ENCODE results near the gene NTNG2.

The NTNG2 gene

DNA sequence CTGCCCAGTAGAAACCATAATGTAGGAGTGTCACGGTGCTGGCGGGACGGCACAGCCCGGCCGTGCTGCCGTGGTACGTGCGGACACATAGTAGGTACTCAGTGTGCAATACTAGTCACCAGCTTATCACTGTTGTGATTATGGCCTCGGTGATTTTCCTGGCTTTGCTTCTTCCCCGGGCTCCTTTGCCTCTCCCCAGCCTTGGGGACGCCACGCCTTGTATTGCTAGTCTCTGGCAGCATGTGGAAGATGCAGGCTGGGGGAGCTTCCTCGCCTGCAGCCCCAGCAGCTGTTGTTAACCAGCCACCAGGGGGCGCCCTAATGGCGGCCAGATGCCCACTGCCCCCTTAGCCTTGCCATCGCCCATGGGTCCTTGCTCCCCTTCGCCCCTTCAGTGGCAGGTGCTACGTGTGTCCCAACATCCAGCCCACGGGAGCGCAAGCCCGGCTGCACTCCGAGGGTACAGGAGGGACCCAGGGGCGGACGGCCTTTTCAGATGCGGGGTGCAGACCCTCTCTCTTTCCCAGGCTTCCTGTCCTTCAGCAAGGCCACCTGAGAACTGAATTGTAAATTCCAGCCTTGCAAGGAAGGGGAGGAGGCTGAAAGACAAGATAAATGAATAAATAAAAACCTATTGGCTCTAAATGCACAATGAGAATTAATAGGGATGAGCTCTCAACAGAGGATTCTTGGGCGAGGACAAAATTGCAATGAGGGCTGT lies 8.0 kb downstream of the NTNG2 start:
- in situ Hi-C loops (cut with MboI; ENCODE audit: low sequenced_read_pairs) = no loop called here

DNA sequence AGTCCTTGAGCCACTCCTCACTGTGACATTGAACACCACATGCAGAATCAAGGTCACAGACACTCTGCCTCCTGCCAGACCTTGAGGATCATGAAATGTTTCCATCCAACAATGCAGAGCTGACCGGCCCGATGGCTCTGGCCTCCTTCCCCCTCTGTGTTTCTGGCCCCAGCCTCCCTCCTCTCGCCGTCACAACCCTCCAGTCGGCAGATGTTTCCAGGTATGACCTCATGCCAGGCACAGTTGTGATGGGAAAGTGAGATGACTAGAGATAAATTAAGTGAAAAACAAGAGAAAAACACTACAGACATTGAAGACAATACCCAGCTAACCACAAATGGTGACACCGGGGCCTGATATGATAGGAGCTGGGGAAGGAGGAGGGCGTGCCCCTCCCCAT lies 9.8 kb downstream of the NTNG2 start:
- in situ Hi-C loops (cut with MboI; ENCODE audit: low sequenced_read_pairs) = no loop called here

DNA sequence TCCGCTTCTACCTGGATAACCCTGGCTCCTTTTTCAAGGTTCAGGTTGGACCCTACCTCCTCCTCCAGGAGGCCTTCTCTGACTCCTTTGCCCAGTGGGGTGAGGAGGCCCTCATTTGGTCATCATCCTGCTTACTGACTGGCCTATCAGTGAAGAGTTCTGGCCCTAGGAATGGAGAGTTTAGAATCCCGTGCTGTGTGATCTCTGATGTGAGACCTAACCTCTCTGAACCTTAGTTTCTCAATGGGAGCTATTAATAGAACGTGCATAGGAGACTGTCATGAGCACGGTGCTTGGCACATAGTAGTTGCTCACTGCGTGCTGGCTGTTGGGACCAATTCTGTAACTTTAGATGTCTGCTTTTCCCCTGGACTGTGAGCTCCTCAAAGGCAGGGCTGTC lies 10.3 kb downstream of the NTNG2 start:
- in situ Hi-C loops (cut with MboI; ENCODE audit: low sequenced_read_pairs) = no loop called here

DNA sequence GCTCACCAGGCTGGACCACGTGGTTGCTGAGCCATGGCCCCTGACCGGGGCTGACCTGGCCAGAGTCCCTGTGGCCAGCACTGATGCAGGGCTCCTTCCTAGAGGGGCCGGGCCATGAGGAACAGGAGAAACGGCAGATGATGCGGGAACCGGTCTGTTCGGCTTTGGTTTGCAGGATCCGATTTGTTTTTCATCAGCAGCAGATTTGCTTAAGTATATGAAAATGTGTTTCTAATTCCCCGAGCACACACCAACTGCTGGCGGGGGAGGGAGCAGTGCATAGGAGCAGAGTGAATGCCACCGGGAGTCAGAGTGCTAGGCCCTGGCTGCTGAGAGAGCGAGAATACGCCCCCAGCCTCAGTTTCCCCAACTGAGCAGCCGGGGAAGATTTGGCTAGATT lies 13.6 kb downstream of the NTNG2 start:
- in situ Hi-C loops (cut with MboI; ENCODE audit: low sequenced_read_pairs) = no loop called here

DNA sequence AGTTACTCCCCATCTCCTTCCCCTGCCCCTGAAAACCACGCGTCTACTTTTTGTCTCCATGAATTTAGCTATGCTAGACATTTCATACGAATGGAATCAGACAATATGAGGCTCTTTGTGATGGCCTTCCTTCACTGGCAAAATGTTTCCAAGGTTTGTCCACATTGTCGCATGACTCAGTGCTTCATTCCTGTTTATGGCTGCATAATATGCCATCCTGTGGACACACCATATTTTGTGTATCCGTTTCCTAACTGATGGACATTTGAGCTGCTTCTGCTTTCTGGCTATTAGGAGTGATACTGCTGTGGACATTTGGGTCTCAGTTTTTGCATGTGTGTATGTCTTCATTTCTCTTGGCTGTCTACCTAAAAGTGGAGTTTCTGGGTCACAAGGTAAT lies 14.5 kb downstream of the NTNG2 start:
- in situ Hi-C loops (cut with MboI; ENCODE audit: low sequenced_read_pairs) = no loop called here

DNA sequence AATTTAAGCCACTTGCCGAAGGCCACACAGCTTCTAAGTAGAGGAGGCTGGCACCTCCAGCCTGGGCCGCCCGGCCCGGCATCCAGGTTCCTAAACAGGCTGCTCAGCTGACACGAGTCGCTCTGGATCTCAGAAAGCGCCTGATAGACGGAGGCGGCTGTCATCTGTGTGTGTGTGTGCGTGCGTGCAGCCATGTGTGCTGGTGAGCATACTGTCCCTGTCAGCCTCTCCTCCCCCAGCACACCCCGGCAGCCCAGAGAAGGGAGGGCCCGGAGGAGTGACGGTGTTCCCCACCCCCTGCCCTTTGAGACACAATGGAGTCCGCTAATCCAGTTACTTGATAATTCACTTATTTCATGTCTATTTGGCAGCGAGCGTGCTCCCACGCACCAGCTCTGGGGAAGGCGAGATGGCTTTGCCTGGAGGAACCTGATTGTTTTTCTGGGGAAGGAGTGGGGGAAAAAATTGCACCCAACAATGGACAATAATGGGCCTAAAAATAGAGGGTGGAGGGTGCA lies 20.0 kb downstream of the NTNG2 start:
- in situ Hi-C loops (cut with MboI; ENCODE audit: low sequenced_read_pairs) = no loop called here

DNA sequence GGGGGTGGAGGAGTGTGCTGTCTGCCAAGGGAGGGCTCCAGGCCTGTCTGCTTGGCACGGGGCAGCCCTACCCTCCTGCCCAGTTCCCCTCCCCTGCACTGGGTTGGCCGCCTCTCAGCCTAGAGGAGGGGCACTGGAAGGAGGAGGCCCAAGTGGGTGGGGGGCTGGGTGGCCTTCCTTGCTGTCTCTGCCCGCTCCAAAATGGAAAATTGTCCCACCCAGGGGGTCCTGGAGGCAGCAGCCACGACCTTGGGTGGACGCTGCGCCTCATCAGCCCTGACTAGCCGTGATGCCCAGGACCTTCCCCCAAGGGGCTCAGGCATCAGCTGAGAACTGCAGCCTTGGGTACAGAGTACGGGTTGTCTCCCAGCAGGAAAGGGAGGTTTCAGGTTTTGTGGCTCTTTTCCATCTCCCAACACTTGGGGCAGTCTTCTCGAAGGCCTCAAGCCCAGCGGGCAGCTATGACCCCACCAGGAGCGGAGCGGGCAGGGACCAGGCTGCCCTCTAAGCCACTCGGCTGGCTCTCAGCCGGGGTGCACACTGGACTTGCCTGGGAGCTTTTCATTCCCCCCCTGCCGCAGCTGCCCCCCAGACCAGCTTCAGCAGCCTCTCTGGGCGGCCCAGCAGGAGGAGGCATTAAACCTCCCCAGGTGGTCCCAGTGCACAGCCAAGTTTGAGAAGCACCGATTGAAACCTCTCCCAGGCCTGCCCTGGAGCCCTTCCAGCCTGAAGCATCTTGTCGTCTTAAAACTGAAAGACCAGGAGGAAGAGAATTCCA lies 20.6 kb downstream of the NTNG2 start:
- in situ Hi-C loops (cut with MboI; ENCODE audit: low sequenced_read_pairs) = no loop called here

DNA sequence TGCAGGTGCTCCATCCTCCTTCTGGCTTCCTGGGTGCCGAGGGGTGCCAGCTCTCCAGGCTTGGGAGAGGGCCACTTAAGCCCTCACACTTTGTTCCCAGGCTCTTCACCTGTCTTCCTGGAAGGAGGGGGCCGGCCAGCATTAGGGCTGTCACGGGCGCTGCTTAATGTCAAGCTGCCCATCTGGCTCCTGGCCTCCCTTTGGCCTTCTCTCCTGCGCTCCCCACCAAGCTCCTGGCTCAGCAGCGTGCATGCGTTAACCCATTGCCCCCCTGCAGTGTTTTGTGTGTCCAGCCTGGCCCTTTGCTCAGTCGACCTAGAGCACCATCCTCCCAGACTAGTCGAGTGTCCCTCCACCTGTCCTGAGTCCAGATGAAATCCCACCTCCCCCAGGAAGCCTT lies 21.3 kb downstream of the NTNG2 start:
- in situ Hi-C loops (cut with MboI; ENCODE audit: low sequenced_read_pairs) = no loop called here

DNA sequence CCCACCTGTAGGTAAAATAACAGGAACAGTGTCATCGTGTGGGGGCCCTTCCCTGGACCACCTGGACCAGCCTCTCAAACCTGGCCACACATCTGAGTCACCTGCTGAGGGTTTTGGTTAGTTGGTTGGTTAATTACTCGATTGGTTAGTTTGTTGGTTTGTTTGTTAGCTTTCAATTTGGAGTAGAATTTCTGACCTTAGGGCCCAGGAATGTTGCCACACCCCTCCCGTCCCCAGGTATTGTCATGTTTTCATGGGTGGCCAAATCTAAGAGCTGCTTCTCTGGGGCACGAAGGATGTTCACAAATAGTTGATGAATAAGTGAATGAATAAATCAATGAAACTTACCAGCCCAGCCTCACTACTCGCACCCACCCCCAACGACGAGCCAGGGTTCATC lies 21.9 kb downstream of the NTNG2 start:
- in situ Hi-C loops (cut with MboI; ENCODE audit: low sequenced_read_pairs) = no loop called here

DNA sequence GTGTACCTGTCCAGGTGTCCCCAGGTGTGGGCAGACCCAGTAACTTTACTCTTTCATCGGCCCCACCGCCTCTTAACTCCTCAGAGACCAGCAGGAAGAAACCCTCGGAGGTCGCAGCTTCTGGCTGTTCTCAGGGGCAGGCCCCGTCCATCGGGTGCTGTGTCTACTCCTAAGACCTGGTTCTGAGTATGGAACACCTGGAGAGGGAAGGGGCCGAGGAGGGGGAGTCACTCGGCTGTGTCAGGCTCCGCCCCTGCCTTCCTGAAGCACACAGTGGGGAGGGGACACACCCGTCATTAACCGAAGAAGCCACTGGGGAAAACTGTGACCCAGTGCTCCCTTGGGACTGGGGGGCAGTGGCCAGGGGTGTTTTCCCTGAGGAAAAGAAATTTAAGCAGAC lies 22.3 kb downstream of the NTNG2 start:
- in situ Hi-C loops (cut with MboI; ENCODE audit: low sequenced_read_pairs) = no loop called here

DNA sequence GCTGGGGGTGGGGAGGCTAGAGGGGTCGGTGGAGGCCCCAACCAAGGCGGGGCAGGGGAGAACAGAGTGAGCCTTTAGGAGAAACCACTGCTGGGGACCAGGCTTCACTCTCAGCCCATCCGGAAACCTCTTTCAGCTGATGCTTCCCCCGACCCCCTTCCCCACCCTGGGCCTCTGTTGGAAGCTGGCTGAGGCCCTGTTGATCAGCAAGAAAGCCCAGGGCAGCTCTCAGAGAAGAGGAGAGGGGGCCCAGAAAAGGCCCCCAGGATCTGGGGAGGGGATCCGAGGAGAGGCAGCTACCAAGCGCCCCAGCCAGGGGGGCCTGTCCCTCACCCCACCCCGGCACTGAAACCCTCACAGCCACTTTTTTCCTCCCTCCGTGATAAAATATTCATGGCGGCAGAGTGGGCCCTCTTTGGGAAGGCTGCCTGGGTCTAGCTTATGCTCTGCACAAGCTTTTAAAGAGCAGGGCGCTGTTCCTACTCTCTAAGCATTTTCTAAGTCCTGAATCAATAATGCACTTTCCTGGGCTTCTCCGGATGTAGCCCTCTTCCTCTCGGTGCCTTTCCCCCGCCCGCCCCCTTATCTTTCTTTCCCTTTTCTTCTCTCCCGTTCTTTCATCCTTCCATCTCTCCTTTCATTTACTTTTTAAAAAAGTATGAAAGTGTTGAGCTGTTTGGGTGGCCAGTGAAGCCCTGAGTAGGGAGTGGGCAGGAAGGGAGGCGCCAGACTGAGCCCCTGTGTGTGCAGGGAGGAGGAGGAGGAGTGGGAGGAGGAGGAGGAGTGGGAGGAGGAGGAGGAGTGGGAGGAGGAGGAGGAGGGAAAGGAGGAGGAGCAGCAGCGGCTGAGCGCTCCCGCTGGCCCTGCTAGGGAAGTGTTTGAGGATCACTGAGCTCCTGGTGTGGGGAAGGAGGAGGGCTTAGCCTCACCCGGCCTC lies 23.5 kb downstream of the NTNG2 start:
- in situ Hi-C loops (cut with MboI; ENCODE audit: low sequenced_read_pairs) = no loop called here

DNA sequence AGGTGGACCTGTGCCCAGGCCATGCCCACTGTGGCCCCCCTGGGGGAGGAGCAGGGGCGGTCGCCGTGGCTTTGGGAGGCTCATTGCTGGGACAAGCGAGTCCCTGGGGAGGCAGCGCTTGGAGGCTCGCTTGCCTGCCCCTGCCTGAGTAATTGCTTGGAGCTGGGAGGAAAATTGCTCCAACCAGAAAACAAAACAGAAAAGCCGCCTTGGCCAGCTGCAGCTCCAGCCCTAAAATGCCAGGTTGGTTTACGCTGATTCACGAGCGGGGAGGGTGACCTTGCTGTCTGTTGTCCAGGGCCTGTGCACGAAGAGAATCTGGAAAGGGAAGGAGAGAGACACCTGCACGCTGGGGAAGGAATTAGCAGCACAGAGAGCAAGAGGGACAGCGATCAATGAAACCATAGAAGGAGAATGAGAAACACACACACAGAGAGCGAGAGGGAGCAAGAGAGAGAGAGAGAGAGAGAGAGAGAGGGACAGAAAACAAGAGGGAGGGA lies 25.3 kb downstream of the NTNG2 start:
- in situ Hi-C loops (cut with MboI; ENCODE audit: low sequenced_read_pairs) = no loop called here

DNA sequence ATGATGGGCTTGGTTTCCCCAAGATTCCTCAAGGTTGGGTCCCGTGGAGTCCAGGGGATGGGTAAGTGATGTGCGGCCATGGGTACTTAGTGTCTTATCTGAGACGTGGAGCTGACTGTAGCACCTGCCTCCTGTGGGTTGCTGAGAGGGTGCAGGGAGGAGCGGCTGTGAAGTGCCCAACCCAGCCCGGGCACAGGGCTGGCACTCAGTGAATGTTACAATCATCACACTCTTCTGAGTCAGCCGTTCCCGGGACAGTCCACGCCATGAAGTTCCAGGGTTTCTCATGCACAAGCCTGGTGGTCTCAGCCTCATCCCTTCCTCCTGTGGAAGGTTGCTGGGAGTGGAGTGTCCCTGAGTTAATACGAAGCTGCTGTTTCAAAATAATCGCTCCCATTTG lies 29.1 kb downstream of the NTNG2 start:
- in situ Hi-C loops (cut with MboI; ENCODE audit: low sequenced_read_pairs) = no loop called here

DNA sequence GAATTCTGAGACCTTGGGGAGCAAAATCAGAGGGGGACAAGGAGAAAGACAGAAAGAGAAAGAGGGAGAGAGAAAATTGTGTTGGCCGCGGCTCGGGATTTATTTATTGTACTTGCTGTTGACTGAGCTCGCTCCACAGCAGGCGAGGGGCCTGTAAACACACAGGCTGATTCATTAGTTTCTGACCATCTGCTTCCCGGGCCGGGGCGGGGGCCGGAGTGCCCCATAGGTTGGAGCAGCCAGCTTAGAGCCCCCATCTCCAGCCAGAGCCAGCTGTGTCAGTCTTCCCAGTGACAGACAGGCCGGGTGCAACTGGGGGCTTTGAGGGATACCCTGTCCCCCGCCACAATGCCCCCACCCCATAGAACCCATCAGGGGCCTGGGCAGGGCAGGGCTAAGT lies 30.9 kb downstream of the NTNG2 start:
- in situ Hi-C loops (cut with MboI; ENCODE audit: low sequenced_read_pairs) = no loop called here

DNA sequence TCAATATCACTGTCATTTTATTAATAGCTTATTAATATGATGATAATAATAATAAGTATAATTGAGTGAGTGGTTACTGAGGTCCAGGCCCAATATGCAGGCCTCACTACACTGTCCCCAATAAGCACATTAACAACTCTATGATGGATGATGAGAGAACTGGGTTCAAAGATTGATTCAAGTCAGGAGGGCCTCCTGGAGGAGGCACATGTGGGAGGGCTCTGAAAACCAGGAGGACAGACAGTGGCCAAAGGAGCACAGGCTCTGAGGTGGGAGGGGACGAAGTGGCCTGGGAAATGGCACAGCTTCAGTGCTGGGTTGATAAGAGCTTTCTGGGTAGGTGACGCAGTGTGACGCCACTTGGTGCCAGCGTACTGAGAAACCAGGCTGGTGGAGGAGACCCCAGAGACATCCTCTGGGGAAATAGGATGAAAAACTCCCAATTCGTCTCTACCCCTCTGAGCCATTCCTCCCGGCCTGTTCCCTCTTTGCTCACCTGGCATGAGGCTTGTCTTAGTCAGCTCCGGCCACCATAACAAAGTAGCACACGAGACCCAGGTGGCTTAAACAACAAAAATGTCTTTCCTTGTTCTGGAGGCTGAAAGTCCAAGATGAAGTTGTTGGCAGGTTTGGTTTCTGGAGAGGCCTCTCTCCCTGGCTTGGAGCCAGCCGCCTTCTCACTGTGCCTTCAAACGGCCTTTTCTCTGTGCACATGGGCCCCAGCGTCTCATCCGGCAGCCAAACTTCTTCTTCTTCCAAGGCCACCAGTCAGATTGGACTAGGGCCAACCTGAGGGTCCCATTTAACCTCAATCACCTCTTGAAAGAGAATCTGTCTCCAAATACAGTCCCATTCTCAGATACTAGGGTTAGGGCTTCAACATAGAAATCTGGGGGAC lies 31.6 kb downstream of the NTNG2 start:
- in situ Hi-C loops (cut with MboI; ENCODE audit: low sequenced_read_pairs) = no loop called here

DNA sequence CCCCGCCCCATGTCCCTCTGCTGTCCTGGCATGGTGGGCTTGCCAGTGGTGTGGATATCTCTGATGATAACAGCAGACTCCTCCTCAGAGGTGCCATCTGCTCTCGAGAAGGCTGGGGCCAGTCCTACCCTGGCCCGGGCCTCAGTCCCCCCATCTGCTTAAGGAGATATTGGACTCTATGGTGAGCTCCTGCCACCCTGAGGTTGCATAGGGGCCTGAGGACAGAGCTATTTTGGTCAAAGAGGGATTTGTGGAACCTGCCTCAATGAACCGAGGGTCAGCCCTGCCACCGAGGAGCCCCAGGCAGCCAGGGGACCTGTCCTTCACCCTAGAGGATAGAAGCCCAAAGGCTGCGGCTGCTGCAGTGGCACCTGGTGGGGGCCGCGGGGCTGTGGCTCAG lies 32.6 kb downstream of the NTNG2 start:
- in situ Hi-C loops (cut with MboI; ENCODE audit: low sequenced_read_pairs) = no loop called here

DNA sequence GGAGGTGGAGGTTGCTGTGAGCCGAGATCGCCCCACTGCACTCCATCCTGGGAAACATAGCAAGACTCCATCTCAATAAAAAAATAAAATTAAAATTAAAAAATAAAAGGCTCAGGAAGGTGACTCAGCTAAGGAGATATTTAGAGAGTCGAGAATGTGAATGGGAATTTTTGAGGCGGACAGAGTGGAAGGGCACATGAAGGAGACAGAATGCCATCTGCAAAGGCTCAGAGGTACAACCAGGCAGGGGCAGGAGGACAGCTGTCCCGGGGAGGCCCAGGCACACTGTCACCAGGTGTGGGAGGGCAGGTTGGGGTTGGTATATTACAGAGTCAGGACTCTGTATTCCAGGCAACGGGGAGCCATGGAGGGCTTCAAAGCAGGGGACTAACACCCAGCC lies 35.5 kb downstream of the NTNG2 start:
- in situ Hi-C loops (cut with MboI; ENCODE audit: low sequenced_read_pairs) = no loop called here

DNA sequence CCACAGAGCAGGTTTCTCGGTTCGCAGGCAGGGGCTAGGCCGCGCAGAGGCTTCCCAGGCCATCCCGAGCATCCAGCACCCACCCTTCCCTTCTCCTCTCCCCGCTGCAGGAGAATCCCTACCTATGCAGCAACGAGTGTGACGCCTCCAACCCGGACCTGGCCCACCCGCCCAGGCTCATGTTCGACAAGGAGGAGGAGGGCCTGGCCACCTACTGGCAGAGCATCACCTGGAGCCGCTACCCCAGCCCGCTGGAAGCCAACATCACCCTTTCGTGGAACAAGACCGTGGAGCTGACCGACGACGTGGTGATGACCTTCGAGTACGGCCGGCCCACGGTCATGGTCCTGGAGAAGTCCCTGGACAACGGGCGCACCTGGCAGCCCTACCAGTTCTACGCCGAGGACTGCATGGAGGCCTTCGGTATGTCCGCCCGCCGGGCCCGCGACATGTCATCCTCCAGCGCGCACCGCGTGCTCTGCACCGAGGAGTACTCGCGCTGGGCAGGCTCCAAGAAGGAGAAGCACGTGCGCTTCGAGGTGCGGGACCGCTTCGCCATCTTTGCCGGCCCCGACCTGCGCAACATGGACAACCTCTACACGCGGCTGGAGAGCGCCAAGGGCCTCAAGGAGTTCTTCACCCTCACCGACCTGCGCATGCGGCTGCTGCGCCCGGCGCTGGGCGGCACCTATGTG lies 36.1 kb downstream of the NTNG2 start:
- in situ Hi-C loops (cut with MboI; ENCODE audit: low sequenced_read_pairs) = no loop called here

DNA sequence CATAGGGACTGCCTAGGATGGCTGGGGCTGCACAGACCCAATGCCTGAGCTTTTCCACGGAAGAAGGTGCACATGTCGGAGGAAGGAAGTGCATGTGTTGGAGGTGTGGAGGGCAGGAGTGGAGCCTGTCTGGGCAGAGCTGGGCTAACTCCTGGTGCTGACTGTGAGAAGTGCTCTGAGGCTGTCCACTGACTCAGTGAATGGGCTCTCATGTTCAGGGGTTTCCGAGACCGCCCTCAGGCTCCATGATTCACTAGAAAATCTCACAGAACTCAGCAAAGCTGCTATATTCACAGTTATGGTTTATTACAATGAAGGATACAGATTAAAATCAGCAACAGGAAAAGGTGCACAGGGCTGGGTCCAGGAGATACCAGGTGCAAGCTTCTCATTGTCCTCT lies 37.2 kb downstream of the NTNG2 start:
- in situ Hi-C loops (cut with MboI; ENCODE audit: low sequenced_read_pairs) = no loop called here

DNA sequence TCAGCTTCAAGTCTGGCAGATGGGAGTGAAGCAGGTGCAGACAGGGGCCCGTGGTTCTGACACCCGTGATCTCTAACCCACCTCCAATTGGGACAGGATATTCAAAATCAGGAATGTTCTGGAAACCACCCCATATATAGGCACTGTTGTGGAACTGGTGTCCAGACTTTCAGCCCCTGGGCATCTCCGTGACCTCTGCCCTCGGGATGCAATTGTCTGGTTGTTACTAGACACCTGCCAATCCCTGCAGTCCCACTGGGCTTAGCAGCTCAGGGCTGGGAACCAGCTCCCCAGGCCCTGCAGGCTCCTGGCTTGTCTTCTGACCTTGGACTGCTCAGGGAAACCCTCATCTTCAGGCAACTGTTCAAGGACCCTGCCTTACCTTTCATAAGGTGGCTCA lies 38.8 kb downstream of the NTNG2 start:
- in situ Hi-C loops (cut with MboI; ENCODE audit: low sequenced_read_pairs) = no loop called here
